PC-3 (cell line): ENCODE measurements around the gene ABCC2.

Experiments
- EZH2 ChIP-seq: fragments of 300-600 bp; sonication (generic); IDR thresholded peaks from one replicate; pipeline ENCODE4 v1.6.1; 2017; ENCODE audit warnings: antibody characterized with exemption, mild to moderate bottlenecking, low read length; ENCODE audit not compliant: unreplicated experiment
- EZH2phosphoT487 ChIP-seq: fragments of 300-600 bp; sonication (generic); IDR thresholded peaks from 2 replicates; pipeline ENCODE4 v1.6.1; 2018; ENCODE audit warnings: mild to moderate bottlenecking, antibody characterized with exemption, low read length, borderline replicate concordance
- TF ChIP-seq, protein P1 (sequence below): fragments of 300-600 bp; sonication (generic); conservative IDR thresholded peaks from 2 replicates; pipeline ENCODE4 v1.5.1; 2017; ENCODE audit warnings: antibody characterized with exemption, low read depth, mild to moderate bottlenecking, low read length

DNA sequence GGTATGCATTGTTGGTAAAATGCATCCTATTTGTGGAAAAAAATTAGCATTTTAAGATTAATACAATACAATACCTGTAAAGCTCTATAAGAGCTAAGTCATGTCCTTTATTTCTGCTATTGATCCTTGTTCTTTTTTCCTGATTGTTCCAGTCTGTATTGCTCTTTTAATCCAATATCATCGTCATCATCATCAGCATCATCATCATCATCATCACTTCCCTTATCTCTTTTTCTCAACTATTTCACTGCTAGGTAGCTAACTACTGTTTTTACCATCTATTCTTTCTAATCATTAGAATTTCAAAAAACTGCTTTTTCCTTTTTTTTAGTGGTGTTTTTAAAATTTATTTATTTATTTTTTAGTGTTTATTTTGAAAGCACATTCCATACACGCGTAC lies 71.2 kb downstream of the ABCC2 start:
- TF ChIP-seq, protein P1, sequence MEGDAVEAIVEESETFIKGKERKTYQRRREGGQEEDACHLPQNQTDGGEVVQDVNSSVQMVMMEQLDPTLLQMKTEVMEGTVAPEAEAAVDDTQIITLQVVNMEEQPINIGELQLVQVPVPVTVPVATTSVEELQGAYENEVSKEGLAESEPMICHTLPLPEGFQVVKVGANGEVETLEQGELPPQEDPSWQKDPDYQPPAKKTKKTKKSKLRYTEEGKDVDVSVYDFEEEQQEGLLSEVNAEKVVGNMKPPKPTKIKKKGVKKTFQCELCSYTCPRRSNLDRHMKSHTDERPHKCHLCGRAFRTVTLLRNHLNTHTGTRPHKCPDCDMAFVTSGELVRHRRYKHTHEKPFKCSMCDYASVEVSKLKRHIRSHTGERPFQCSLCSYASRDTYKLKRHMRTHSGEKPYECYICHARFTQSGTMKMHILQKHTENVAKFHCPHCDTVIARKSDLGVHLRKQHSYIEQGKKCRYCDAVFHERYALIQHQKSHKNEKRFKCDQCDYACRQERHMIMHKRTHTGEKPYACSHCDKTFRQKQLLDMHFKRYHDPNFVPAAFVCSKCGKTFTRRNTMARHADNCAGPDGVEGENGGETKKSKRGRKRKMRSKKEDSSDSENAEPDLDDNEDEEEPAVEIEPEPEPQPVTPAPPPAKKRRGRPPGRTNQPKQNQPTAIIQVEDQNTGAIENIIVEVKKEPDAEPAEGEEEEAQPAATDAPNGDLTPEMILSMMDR = no peak
- TF ChIP-seq EZH2 = no peak
- no peak for TF ChIP-seq EZH2phosphoT487
